ENCODE measurements around the gene GNAS-AS1. TPM values are rescaled to one million over a fixed set of nuclear protein-coding genes. Genes with fewer than 3 reads are reported as not detected.

GNAS-AS1 gene
- total and polyA plus RNA-seq, 2 of the 8 experiments (the other 6 are each of a cell fraction or from before 2014, with no cell fraction given), result 4.7 to 13.7 TPM

DNA sequence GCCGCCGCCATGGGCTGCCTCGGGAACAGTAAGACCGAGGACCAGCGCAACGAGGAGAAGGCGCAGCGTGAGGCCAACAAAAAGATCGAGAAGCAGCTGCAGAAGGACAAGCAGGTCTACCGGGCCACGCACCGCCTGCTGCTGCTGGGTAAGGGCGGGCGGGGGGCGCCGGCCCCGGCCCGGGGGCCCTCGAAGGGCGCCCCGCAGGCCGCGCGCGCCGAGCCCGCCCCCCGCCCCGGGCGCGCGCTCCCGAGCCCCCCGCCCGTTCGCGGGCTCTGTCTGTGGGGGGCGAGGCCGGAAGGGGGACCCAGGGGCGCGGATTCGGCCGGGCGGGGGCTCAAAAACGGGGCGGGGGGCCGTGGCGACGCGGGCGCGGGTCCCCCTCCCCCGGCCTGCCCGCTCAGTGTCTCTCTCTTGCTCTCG, 41.0 kb upstream of the GNAS-AS1 start (continued):
- TF ChIP-seq HDAC2 (IDR thresholded peaks at IDR 0.05; ENCODE audit: borderline replicate concordance in 1 of 2, low read depth in 2 of 2, low read length in 2 of 2) (no peak), POU5F1 (IDR thresholded peaks at IDR 0.05; ENCODE audit: low read depth, low read length) (no peak), RXRA (IDR thresholded peaks at IDR 0.05; ENCODE audit: insufficient read depth, low read depth, low read length) (no peak)
